ENCODE data around the gene SCN8A.

SCN8A gene

GRCh38 chr12:51771008-51771407, 180.0 kb downstream of the SCN8A start:
- H3K4me3 ChIP-seq = no peak overlapping the region
- no peak for DNase-seq
- intact Hi-C loops (cut with DNase I; ENCODE audit: low total_unique reads) = no loop called here
- H3K9me3 ChIP-seq = no peaks in the 10 kb centered on the region
- no peak overlapping the region for H3K27ac ChIP-seq
- TF ChIP-seq CTCF (IDR thresholded peaks at IDR 0.05) = no peak
- no peaks in the 10 kb centered on the region for H3K36me3 ChIP-seq
- no peaks in the 10 kb centered on the region for H3K27me3 ChIP-seq
- no peaks in the 10 kb centered on the region for H3K4me1 ChIP-seq

DNA sequence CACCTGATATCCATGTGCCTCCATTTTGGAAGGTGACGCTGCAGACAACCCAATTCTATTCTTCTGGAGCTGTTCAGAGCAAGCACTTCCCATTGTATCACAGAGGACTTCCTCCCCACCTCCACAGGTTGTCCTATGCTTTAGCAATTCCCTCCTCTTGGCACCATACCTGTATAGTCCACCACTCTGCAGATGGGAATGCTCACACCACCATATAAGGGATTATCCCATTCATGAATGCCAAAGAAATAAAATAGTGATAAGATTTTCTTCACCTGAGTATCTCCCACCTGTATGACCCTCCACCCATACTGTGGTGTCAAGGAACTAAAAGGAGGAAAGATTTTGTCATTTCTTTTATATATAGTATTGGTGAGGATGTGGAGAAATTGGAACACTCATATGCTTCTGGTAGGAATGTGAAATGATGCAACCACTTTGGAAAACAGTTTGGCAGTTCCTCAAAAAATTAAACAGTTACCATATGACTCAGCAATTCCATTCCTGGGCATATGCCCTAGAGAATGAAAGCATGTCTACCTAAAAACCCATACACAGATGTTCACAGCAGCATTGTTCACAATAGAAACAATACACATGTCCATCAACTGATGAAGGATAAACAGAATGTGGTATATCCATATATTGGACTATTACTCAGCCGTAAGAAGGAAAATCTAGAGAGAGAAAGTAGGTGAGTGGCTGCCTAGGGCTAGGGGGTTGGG, 182.3 kb downstream of the SCN8A start:
- H3K27me3 ChIP-seq = no peaks in the 10 kb centered on the region
- H3K4me1 ChIP-seq = no peaks in the 10 kb centered on the region
- H3K9me3 ChIP-seq = no peaks in the 10 kb centered on the region
- TF ChIP-seq CTCF (IDR thresholded peaks at IDR 0.05) = no peak
- H3K36me3 ChIP-seq = no peaks in the 10 kb centered on the region
- no peak overlapping the region for H3K27ac ChIP-seq
- no peak for DNase-seq
- intact Hi-C loops (cut with DNase I; ENCODE audit: low total_unique reads) = no loop called here
- no peak overlapping the region for H3K4me3 ChIP-seq

GRCh38 chr12:51774933-51775332, 183.9 kb downstream of the SCN8A start:
- no peak for TF ChIP-seq CTCF (IDR thresholded peaks at IDR 0.05)
- intact Hi-C loops (cut with DNase I; ENCODE audit: low total_unique reads) = no loop called here
- no peak for DNase-seq

DNA sequence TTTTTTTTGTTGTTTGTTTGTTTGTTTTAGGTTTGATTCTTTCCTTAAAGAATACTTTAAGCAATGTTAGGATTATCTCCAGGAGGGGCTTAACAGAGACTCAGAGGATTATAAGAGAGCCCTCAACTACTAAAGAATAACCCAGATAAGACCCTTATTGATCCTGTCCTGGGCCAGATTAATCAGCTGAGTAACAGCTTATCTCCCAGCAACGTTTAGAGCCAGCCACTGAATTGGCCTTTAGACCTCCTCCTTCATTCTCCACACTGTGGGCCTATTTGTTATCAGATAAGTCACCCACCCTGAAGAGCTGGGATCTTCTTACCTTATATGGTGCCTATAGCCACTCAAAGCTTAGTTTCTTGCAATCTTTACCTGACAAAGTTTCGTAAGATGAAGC, 186.4 kb downstream of the SCN8A start:
- intact Hi-C loops (cut with DNase I; ENCODE audit: low total_unique reads) = no loop called here
- Histone ChIP-seq H3K9me3 (no peaks in the 10 kb centered on the region), H3K4me3 (no peak overlapping the region), H3K4me1 (no peaks in the 10 kb centered on the region), H3K27ac (no peak overlapping the region), H3K36me3 (no peaks in the 10 kb centered on the region), H3K27me3 (peaks cover 0 to 6% of the 10 kb centered on the region in 2 donors)
- no peak for DNase-seq
- TF ChIP-seq CTCF (IDR thresholded peaks at IDR 0.05) = no peak

More at GRCh38 chr12:51774933-51775332, 183.9 kb downstream of the SCN8A start:
- no peak overlapping the region for H3K4me3 ChIP-seq
- no peaks in the 10 kb centered on the region for H3K27me3 ChIP-seq
- H3K36me3 ChIP-seq = no peaks in the 10 kb centered on the region
- no peak overlapping the region for H3K27ac ChIP-seq
- no peaks in the 10 kb centered on the region for H3K9me3 ChIP-seq
- no peaks in the 10 kb centered on the region for H3K4me1 ChIP-seq

GRCh38 chr12:51777973-51778372, 186.9 kb downstream of the SCN8A start:
- H3K27me3 ChIP-seq = peaks cover 0 to 6% of the 10 kb centered on the region in 2 donors
- no peak overlapping the region for H3K4me3 ChIP-seq
- intact Hi-C loops (cut with DNase I; ENCODE audit: low total_unique reads) = no loop called here
- no peak for TF ChIP-seq CTCF (IDR thresholded peaks at IDR 0.05)
- no peak overlapping the region for H3K27ac ChIP-seq
- DNase-seq = no peak
- no peaks in the 10 kb centered on the region for H3K36me3 ChIP-seq
- no peaks in the 10 kb centered on the region for H3K9me3 ChIP-seq
- no peaks in the 10 kb centered on the region for H3K4me1 ChIP-seq
